Hepatocyte (in vitro differentiated cells): Measurements from ENCODE around the gene UBA6.

ENCODE experiments used
- EZH2 ChIP-seq: fragments of 200-600 bp; sonication (generic); IDR thresholded peaks from 2 replicates; pipeline ENCODE4 v1.6.1; 2016; ENCODE audit warnings: antibody characterized with exemption, mild to moderate bottlenecking, borderline replicate concordance
- TF ChIP-seq, protein P1 (sequence below): fragments of 200-600 bp; sonication (generic); IDR thresholded peaks from 2 replicates; pipeline ENCODE4 v1.5.1; 2016; ENCODE audit warnings: antibody characterized with exemption, mild to moderate bottlenecking; ENCODE audit not compliant: poor library complexity

DNA sequence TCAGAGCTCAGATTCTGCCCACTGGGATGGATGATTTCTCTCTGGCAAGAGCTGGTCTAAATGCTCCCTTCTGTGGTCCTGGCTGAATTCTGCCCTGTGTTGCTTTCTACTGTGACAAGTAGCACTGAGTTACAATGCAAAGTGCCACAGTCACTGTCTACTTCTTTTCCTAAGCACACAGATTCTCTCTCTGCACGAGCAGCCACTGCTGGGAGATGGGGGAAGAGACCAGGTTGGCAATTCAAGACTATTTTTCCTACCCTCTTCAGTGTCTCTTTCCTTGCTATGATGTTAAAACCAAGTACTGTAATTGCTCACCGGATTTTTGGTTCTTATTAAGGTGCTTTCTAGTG lies 97.0 kb downstream of the UBA6 start:
- TF ChIP-seq, protein P1, sequence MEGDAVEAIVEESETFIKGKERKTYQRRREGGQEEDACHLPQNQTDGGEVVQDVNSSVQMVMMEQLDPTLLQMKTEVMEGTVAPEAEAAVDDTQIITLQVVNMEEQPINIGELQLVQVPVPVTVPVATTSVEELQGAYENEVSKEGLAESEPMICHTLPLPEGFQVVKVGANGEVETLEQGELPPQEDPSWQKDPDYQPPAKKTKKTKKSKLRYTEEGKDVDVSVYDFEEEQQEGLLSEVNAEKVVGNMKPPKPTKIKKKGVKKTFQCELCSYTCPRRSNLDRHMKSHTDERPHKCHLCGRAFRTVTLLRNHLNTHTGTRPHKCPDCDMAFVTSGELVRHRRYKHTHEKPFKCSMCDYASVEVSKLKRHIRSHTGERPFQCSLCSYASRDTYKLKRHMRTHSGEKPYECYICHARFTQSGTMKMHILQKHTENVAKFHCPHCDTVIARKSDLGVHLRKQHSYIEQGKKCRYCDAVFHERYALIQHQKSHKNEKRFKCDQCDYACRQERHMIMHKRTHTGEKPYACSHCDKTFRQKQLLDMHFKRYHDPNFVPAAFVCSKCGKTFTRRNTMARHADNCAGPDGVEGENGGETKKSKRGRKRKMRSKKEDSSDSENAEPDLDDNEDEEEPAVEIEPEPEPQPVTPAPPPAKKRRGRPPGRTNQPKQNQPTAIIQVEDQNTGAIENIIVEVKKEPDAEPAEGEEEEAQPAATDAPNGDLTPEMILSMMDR: no peak
- TF ChIP-seq EZH2: no peak
